Right lobe of liver (tissue), 6 donors: ENCODE measurements around the gene SOD2. TPM values are rescaled to one million over a fixed set of nuclear protein-coding genes. Genes with fewer than 3 reads are reported as not detected.

Experiments
- ATAC-seq, 4 donors: fragments of 200-7000 bp; cut with Tn5 transposase; one replicate each; pipeline ENCODE4 v1.9.1; 2020; ENCODE audit warnings: mild to moderate bottlenecking in 4 of 4, moderate library complexity in 4 of 4
- DNase-seq, 3 donors: peaks; one replicate each; pipeline ENCODE4 v3.0.0-alpha.2; 2020
- H3K27ac ChIP-seq, 3 donors: fragments of 200-600 bp; one replicate each; pipeline ENCODE4 v1.8.0; 2022
- H3K27me3 ChIP-seq, 2 donors: fragments of 200-600 bp; one replicate each; pipeline ENCODE4 v1.8.0; 2022
- H3K36me3 ChIP-seq, 4 donors: fragments of 200-600 bp; sonication (generic) in 1 of 4; one replicate each; pipeline versions ENCODE4 v1.5.1 to v1.8.0; 2017 to 2022; ENCODE audit warnings: control low read depth in 1 of 4
- H3K4me1 ChIP-seq, 4 donors: fragments of 200-600 bp; sonication (generic) in 1 of 4; one replicate each; pipeline versions ENCODE4 v1.5.1 to v1.8.0; 2017 to 2022; ENCODE audit warnings: control low read depth in 1 of 4
- H3K4me3 ChIP-seq, 3 donors: fragments of 200-600 bp; one replicate each; pipeline ENCODE4 v1.8.0; 2022
- H3K9me3 ChIP-seq, 4 donors: fragments of 200-600 bp; sonication (generic) in 1 of 4; one replicate each; pipeline versions ENCODE4 v1.5.1 to v1.8.0; 2017 to 2022; ENCODE audit warnings: control low read depth in 1 of 4
- CTCF ChIP-seq, 4 donors: fragments of 200-600 bp in 3 of 4; fragments of 450-650 bp in 1 of 4; IDR thresholded peaks; one replicate each; pipeline versions ENCODE4 v1.5.1 to v1.8.0; 2016 to 2022; ENCODE audit warnings: antibody characterized with exemption in 4 of 4, mild to moderate bottlenecking in 2 of 4
- POLR2A ChIP-seq: fragments of 450-650 bp; IDR thresholded peaks from one replicate; pipeline ENCODE4 v1.6.1; 2017; ENCODE audit warnings: antibody characterized with exemption, mild to moderate bottlenecking
- WGBS: methylation state at CpG from one replicate; pipeline ENCODE4 v1.1.6; 2018; ENCODE audit warnings: low coverage, low lambda C conversion rate; ENCODE audit not compliant: insufficient coverage; ENCODE audit errors: missing lambda C conversion rate; 5-methylcytosine and 5-hydroxymethylcytosine counted together
- intact Hi-C, 2 donors: fragments of 100-400 bp; cut with DNase I; formaldehyde crosslinking; loops; one replicate each; pipeline versions ENCODE4 v1.11.2 to v1.14.1; 2022
- small RNA-seq, 2 experiments: library from RNA; depleted of rRNA; stranded (forward); fragments of <200 nt; gene quantifications; one replicate each; pipeline ENCODE3, GENCODE V24; 2016
- total RNA-seq, 6 experiments: library from RNA; depleted of rRNA in 2 of 6; stranded (reverse); fragments of >200 nt in 2 of 6; fragmentation: NEBNext Ultra II Directional in 3 of 6; extraction: Animal tissue kit (Norgen Biotek cat#: 25700) in 3 of 6; gene quantifications; one replicate each; pipeline versions ENCODE4 v1.1.0 to v1.2.4, GENCODE V29; 2016 to 2023
- donor health status: DM: no; HTN: yes; CAD: no.
- donor health status: DM: no; HTN: no; CAD: no.
- donor health status: DM: no; HTN: no; CAD: no.
- donor health status: DM: no; HTN: yes; CAD: no.
- donor health status: DM: no; HTN: yes; CAD: no.

The SOD2 gene
- total RNA-seq, 6 experiments from 2014 or later = 606 to 3,254 (median 1,720) TPM

GRCh38 chr6:159646733-159647132 lies 46.3 kb downstream of the SOD2 start:
- Histone ChIP-seq H3K36me3 (no peaks in the 10 kb centered on the region), H3K9me3 (no peaks in the 10 kb centered on the region), H3K27me3 (no peaks in the 10 kb centered on the region), H3K4me3 (no peak overlapping the region), H3K27ac (no peak overlapping the region), H3K4me1 (no peaks in the 10 kb centered on the region)
- 79% methylated on average over 2 of the region's 2 CpGs for WGBS
- intact Hi-C loops = no loop called here
- ATAC-seq = no peak
- TF ChIP-seq POLR2A = no peak
- no peak for DNase-seq

DNA sequence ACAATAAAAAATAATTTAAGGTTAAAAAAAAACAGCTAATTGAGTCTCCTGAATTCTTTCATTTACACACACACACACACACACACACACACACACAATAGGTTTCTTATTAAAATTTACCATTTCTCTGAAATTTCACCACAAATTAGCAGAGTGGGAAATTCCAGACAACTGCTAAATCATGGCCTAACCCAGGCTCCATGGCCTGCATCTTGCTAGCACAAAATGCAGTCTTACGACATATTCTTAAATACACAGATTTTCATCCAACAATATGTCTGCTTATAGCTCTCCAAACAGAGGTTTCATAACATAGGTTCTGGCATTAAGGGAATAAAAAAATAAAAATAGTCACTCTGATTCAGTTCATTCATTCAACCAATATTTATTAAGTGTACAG lies 46.9 kb downstream of the SOD2 start:
- no peaks in the 10 kb centered on the region for H3K4me1 ChIP-seq
- H3K27ac ChIP-seq = no peak overlapping the region
- H3K9me3 ChIP-seq = no peaks in the 10 kb centered on the region
- no peak for TF ChIP-seq CTCF (IDR thresholded peaks at IDR 0.05)
- no peak for TF ChIP-seq POLR2A
- no peak overlapping the region for H3K4me3 ChIP-seq
- ATAC-seq (no peak), DNase-seq (no peak)
- no peaks in the 10 kb centered on the region for H3K36me3 ChIP-seq
- intact Hi-C loops = no loop called here
- WGBS = 100% methylated on average over 1 of the region's 1 CpG
- H3K27me3 ChIP-seq = no peaks in the 10 kb centered on the region

DNA sequence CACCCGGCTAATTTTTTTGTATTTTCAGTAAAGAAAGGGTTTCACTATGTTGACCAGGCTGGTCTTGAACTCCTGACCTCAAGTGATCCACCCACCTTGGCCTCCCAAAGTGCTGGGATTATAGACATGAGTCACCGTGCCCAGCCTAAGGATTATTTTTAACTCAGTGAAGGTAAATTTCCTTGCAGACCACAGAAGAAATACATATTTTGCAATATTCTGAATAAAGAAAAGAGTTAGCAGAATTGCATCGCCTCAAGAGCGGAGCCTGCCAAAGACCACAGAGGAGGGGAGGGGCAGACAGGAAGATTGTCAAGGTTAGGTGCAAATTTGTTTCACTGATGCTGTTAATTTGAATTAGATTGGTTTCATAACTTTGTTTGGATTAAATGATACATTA lies 47.4 kb downstream of the SOD2 start:
- no peak for TF ChIP-seq POLR2A
- no peak for TF ChIP-seq CTCF (IDR thresholded peaks at IDR 0.05)
- H3K4me1 ChIP-seq = no peaks in the 10 kb centered on the region
- H3K27me3 ChIP-seq = no peaks in the 10 kb centered on the region
- 73% methylated on average over 4 of the region's 4 CpGs for WGBS
- no peak overlapping the region for H3K4me3 ChIP-seq
- no peak for DNase-seq
- H3K9me3 ChIP-seq = no peaks in the 10 kb centered on the region
- H3K36me3 ChIP-seq = no peaks in the 10 kb centered on the region
- H3K27ac ChIP-seq = no peak overlapping the region
- ATAC-seq = no peak
- intact Hi-C loops = no loop called here

Small RNA genes lying within 50 kb of the gene (small RNA-seq; reads per million reads assigned to genes)
- 0 reads per million in 2 experiments for gene RNU4ATAC18P

Other genes with a start within 250 kb of the SOD2 start
- gene WTAP, start 34.3 kb upstream of the SOD2 start, total RNA-seq = 10 to 100 TPM; 21.1 to 64.3 (median 37.6) TPM
- 100 to 1,000 TPM in 1 of 6 experiments, 10 to 100 TPM in 5; 11.2 to 120 (median 52.2) TPM for gene ACAT2, start 68.8 kb upstream of the SOD2 start, total RNA-seq
- 10 to 100 TPM; 50.4 to 97.1 (median 77.8) TPM for gene TCP1, start 96.4 kb upstream of the SOD2 start, total RNA-seq
- gene MRPL18, start 97.2 kb upstream of the SOD2 start, total RNA-seq = 10 to 100 TPM; 26.6 to 78.5 (median 43.1) TPM
- gene PNLDC1, start 107.0 kb upstream of the SOD2 start, total RNA-seq = under 1 TPM in 1 of 6 experiments, not detected in 5; 0.15 TPM
- gene MAS1, start 197.7 kb upstream of the SOD2 start, total RNA-seq = not detected